GM12874 (cell line): ENCODE data around the gene SLC27A4.

Experiments used
- TF ChIP-seq, protein P1 (sequence below): IDR thresholded peaks from 2 replicates; pipeline ENCODE4 v1.5.1; 2011; ENCODE audit warnings: low read depth, mild to moderate bottlenecking, control low read depth, low read length, moderate library complexity; ENCODE audit not compliant: insufficient read depth

SLC27A4 gene

GRCh38 chr9:128317629-128318028, 22.7 kb upstream of the SLC27A4 start:
- TF ChIP-seq, protein P1, sequence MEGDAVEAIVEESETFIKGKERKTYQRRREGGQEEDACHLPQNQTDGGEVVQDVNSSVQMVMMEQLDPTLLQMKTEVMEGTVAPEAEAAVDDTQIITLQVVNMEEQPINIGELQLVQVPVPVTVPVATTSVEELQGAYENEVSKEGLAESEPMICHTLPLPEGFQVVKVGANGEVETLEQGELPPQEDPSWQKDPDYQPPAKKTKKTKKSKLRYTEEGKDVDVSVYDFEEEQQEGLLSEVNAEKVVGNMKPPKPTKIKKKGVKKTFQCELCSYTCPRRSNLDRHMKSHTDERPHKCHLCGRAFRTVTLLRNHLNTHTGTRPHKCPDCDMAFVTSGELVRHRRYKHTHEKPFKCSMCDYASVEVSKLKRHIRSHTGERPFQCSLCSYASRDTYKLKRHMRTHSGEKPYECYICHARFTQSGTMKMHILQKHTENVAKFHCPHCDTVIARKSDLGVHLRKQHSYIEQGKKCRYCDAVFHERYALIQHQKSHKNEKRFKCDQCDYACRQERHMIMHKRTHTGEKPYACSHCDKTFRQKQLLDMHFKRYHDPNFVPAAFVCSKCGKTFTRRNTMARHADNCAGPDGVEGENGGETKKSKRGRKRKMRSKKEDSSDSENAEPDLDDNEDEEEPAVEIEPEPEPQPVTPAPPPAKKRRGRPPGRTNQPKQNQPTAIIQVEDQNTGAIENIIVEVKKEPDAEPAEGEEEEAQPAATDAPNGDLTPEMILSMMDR = no peak

DNA sequence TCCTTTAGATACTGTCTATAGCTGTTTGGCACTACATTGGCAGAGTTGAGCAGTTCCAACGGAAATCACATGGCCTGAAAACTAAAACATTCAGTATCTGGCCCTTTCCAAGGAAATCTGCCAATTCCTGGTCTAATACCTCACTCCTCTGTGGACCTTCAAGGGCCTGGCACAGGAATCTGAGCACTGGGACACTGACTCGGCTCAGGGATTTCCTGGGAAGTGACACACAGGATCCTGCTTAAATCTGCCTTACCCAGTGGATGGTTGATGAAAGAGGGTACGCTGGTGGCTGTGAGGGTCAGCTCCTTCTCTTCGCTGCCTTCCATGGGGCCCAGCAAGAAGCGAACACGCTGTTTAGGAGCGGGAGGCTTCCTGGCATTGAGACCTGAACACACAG, 19.0 kb upstream of the SLC27A4 start:
- TF ChIP-seq, protein P1 = no peak

GRCh38 chr9:128321879-128322403, 18.4 kb upstream of the SLC27A4 start:
- TF ChIP-seq, protein P1 = no peak

DNA sequence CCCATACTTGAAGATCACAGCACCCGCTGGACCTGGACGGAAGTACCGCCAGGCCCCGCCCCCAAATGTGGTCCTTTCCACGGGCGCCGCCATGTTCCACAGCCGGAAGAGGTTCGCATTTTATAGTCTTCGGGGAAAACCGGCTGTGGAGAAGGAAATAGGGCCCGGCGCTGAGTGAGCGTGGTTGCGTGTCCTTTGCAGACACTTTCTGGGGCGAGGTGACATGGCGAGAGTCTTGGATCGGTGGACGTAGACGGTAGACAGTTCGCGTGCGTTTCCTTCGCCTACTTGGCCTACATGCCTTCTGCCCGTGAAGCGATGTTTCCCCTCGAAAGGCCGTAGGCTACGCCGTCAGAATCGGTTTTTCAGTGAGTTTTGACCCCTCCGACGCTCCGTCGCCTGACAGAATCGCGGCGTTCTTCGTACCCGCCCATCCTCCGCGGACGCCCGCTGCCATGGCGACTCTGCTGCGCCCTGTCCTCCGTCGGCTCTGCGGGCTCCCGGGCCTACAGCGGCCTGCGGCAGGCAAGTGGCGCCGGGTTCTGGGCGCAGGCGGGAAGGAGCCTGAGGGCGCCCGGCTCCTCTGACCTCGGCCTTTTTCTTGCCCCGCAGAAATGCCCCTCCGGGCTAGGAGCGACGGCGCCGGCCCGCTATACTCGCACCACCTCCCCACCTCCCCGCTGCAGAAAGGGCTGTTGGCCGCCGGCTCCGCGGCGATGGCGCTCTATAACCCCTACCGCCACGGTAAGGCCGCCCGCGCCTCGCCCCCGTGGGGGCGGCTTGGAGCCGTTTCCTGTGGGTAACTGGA, 17.7 kb upstream of the SLC27A4 start, which contains the start of the genes COQ4 and TRUB2:
TSS of gene COQ4 (plus strand) at position 436 of the 808 bp plus-strand sequence. CDS start at position 456, 20 bp downstream.
TSS of gene TRUB2 (minus strand) at position 44 of the 808 bp plus-strand sequence. CDS start at position 5, 39 bp downstream.
- TF ChIP-seq, protein P1 = no peak

DNA sequence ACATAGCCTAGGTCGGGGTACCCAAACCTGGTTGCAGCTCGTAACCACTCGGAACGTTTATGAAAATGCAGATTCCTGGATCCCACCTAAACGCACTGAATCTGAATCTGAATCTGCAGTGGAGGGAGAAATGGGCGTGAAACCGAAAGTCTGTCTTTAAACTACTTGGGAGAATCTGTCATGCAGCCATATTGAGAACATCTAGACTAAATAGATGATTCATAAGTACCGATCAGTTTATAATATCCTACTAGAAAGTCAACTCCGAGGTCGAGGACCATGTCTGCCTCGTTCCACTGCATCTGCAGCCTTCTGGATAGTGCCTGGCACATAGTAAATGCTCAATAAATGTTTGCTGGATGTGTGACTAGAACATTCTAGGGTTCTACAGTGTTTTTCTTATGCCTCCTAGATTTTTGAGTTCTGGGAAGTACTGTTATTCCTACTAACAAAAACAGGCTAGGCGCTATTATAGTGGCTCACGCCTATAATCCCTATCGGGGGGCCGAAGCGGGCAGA, 17.1 kb upstream of the SLC27A4 start:
- TF ChIP-seq, protein P1 = no peak

GRCh38 chr9:128323791-128324190, 16.5 kb upstream of the SLC27A4 start:
- TF ChIP-seq, protein P1 = no peak

DNA sequence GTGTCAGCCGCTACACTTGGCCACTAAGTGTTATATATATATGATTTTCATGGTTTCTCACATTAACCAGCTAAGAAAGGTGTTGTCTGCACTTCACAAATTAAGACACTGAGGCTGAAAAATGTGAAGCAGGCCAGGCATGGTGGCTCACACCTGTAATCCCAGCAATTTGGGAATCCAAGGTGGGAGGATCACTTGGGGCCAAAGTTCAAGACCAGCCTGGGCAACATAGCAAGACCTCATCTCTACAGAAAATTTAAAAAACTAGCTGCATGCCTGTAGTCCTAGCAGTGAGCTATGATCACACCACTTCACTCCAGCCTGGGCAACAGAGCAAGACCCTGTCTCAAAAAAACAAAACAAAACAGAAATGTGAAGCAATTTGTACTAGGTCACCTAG, 15.9 kb upstream of the SLC27A4 start:
- TF ChIP-seq, protein P1 = no peak
